ENCODE data around the gene FAM210A. TPM values are rescaled to one million over a fixed set of nuclear protein-coding genes. Genes with fewer than 3 reads are reported as not detected.

The FAM210A gene
- total RNA-seq, 2 experiments from 2014 or later, result 23.1 to 30.6 TPM

GRCh38 chr18:13625355-13625754 lies 101.0 kb downstream of the FAM210A start:
- ChIA-PET POLR2A (interaction anchor here (0.9 kb wide), 1 partner anchor 11 kb away, joined by 3 read pairs; no protein-coding TSS in a partner anchor), CTCF (ENCODE audit: unreplicated experiment) (no interaction called here)
- TF ChIP-seq CTCF (conservative IDR thresholded peaks at IDR 0.05; ENCODE audit: low read length), result no peak
- TF ChIP-seq EZH2phosphoT487 (IDR thresholded peaks at IDR 0.05; ENCODE audit: borderline replicate concordance, low read depth, low read length), result no peak
- Histone ChIP-seq H3K4me3 (ENCODE audit: low read depth, low read length, poor library complexity, severe bottlenecking) (no peak overlapping the region), H3K4me2 (ENCODE audit: low read length) (no peak overlapping the region), H3K9me3 (ENCODE audit: low read length) (no peaks in the 10 kb centered on the region), H3K9me2 (ENCODE audit: insufficient read depth, low read length) (no peaks in the 10 kb centered on the region), H2AFZ (ENCODE audit: low read length) (no peak overlapping the region), H4K20me1 (ENCODE audit: insufficient read depth, low read length) (no peaks in the 10 kb centered on the region), H3K4me1 (ENCODE audit: insufficient read depth, low read length, poor library complexity, severe bottlenecking) (peaks cover 13% of the 10 kb centered on the region), H3K79me2 (ENCODE audit: insufficient read depth, low read depth, low read length) (no peaks in the 10 kb centered on the region; the same call in 1 of the 2 replicates), H3K36me3 (ENCODE audit: insufficient read depth, low read length) (peaks cover 40% of the 10 kb centered on the region; the same call in 1 of the 2 replicates), H3K27ac (ENCODE audit: low read depth, low read length, poor library complexity, severe bottlenecking) (no peak overlapping the region)
- intact Hi-C loops (cut with micrococcal nuclease; ENCODE audit: unreplicated experiment), result no loop called here
- no peak for DNase-seq (ENCODE audit: low spot score)
- no TSS peak for BruUV-seq (replicated peaks)

GRCh38 chr18:13624563-13625237 lies 101.7 kb downstream of the FAM210A start:
- Histone ChIP-seq H3K36me3 (ENCODE audit: insufficient read depth, low read length) (peaks cover 41% of the 10 kb centered on the region; the same call in 1 of the 2 replicates), H3K79me2 (ENCODE audit: insufficient read depth, low read depth, low read length) (no peaks in the 10 kb centered on the region; the same call in 1 of the 2 replicates), H2AFZ (ENCODE audit: low read length) (no peak overlapping the region), H3K4me3 (ENCODE audit: low read depth, low read length, poor library complexity, severe bottlenecking) (no peak overlapping the region), H3K27ac (ENCODE audit: low read depth, low read length, poor library complexity, severe bottlenecking) (no peak overlapping the region), H3K9me2 (ENCODE audit: insufficient read depth, low read length) (no peaks in the 10 kb centered on the region), H3K4me2 (ENCODE audit: low read length) (no peak overlapping the region), H3K4me1 (ENCODE audit: insufficient read depth, low read length, poor library complexity, severe bottlenecking) (peaks cover 8% of the 10 kb centered on the region), H3K9me3 (ENCODE audit: low read length) (no peaks in the 10 kb centered on the region), H4K20me1 (ENCODE audit: insufficient read depth, low read length) (no peaks in the 10 kb centered on the region)
- intact Hi-C loops (cut with micrococcal nuclease; ENCODE audit: unreplicated experiment), result no loop called here
- ChIA-PET CTCF (ENCODE audit: unreplicated experiment) (no interaction called here), POLR2A (interaction anchor here (0.9 kb wide), 1 partner anchor 11 kb away, joined by 3 read pairs; no protein-coding TSS in a partner anchor)
- BruUV-seq (replicated peaks), result no TSS peak
- TF ChIP-seq EZH2phosphoT487 (IDR thresholded peaks at IDR 0.05; ENCODE audit: borderline replicate concordance, low read depth, low read length) (no peak), CTCF (conservative IDR thresholded peaks at IDR 0.05; ENCODE audit: low read length) (no peak)
- DNase-seq (ENCODE audit: low spot score), result no peak

GRCh38 chr18:13623871-13624270 lies 102.5 kb downstream of the FAM210A start:
- H3K4me1 ChIP-seq (ENCODE audit: insufficient read depth, low read length, poor library complexity, severe bottlenecking), result peaks cover under 1% of the 10 kb centered on the region
- H2AFZ ChIP-seq (ENCODE audit: low read length), result no peak overlapping the region
- ChIA-PET POLR2A (interaction anchor here (1.1 to 1.2 kb wide), 2 partner anchors 10 to 12 kb away, joined by 3 to 5 read pairs; no protein-coding TSS in a partner anchor), CTCF (ENCODE audit: unreplicated experiment) (no interaction called here)
- BruUV-seq (replicated peaks), result no TSS peak
- H4K20me1 ChIP-seq (ENCODE audit: insufficient read depth, low read length), result no peaks in the 10 kb centered on the region
- H3K27ac ChIP-seq (ENCODE audit: low read depth, low read length, poor library complexity, severe bottlenecking), result no peak overlapping the region
- no peak for DNase-seq (ENCODE audit: low spot score)
- H3K4me3 ChIP-seq (ENCODE audit: low read depth, low read length, poor library complexity, severe bottlenecking), result no peak overlapping the region
- no peak for TF ChIP-seq CTCF (conservative IDR thresholded peaks at IDR 0.05; ENCODE audit: low read length)
- TF ChIP-seq EZH2phosphoT487 (IDR thresholded peaks at IDR 0.05; ENCODE audit: borderline replicate concordance, low read depth, low read length), result no peak
- intact Hi-C loops (cut with micrococcal nuclease; ENCODE audit: unreplicated experiment), result no loop called here
- peaks cover 2% of the 10 kb centered on the region; the same call in 1 of the 2 replicates for H3K79me2 ChIP-seq (ENCODE audit: insufficient read depth, low read depth, low read length)
- no peaks in the 10 kb centered on the region for H3K9me3 ChIP-seq (ENCODE audit: low read length)
- H3K36me3 ChIP-seq (ENCODE audit: insufficient read depth, low read length), result peaks cover 41% of the 10 kb centered on the region; the same call in 1 of the 2 replicates
- H3K4me2 ChIP-seq (ENCODE audit: low read length), result no peak overlapping the region
- H3K9me2 ChIP-seq (ENCODE audit: insufficient read depth, low read length), result no peaks in the 10 kb centered on the region
